ENCODE results near the gene ZMPSTE24. TPM values are rescaled to one million over a fixed set of nuclear protein-coding genes. Genes with fewer than 3 reads are reported as not detected.

The ZMPSTE24 gene
- total and polyA plus RNA-seq, 2 of the 4 experiments (the other 2 are of a cell fraction) = 21.0 to 28.9 TPM

- Histone ChIP-seq H3K18ac (ENCODE audit: low read depth, low read length) (no peak overlapping the region), H2AFZ (replicated peaks; ENCODE audit: low read length, poor library complexity) (no peak overlapping the region), H3K36me3 (ENCODE audit: control insufficient read depth, insufficient read depth, low read length) (no peaks in the 10 kb centered on the region), H2BK20ac (ENCODE audit: low read depth, low read length) (no peak overlapping the region), H4K5ac (ENCODE audit: low read depth, low read length) (no peak overlapping the region), H4K8ac (ENCODE audit: low read depth in 2 of 2, low read length in 2 of 2) (no peak overlapping the region), H3K4ac (ENCODE audit: low read depth, low read length) (no peak overlapping the region), H3K9me3 (ENCODE audit: control insufficient read depth, insufficient read depth, low read length) (no peaks in the 10 kb centered on the region), H2BK15ac (ENCODE audit: low read depth, low read length) (no peak overlapping the region), H3K9ac (ENCODE audit: low read depth, low read length) (no peak overlapping the region), H2BK5ac (ENCODE audit: low read depth, low read length, poor library complexity, severe bottlenecking) (no peak overlapping the region), H2AK5ac (ENCODE audit: low read depth, low read length) (no peak overlapping the region), H3K4me2 (ENCODE audit: low read depth, low read length) (no peak overlapping the region), H4K20me1 (ENCODE audit: insufficient read depth, low read length) (no peaks in the 10 kb centered on the region), H3K4me1 (ENCODE audit: control insufficient read depth, insufficient read depth, low read length) (no peaks in the 10 kb centered on the region), H4K91ac (ENCODE audit: insufficient read depth, low read depth, low read length) (no peak overlapping the region), H3K79me1 (ENCODE audit: low read depth in 1 of 2, low read length in 2 of 2) (no peaks in the 10 kb centered on the region), H3K23ac (ENCODE audit: low read depth, low read length) (no peak overlapping the region), H3K4me3 (ENCODE audit: insufficient read depth, low read depth, low read length) (no peak overlapping the region), H2BK120ac (ENCODE audit: low read depth, low read length) (no peak overlapping the region), H2AK9ac (replicated peaks; ENCODE audit: low read depth, low read length, poor library complexity) (no peak overlapping the region), H3K56ac (ENCODE audit: extremely low read depth, insufficient read depth, low read length) (no peak overlapping the region), H3K27ac (ENCODE audit: insufficient read depth, low read length) (no peak overlapping the region), H3K9me1 (ENCODE audit: insufficient read depth, low read length) (no peaks in the 10 kb centered on the region), H3K27me3 (ENCODE audit: control insufficient read depth, insufficient read depth, low read length) (no peaks in the 10 kb centered on the region; the same call in 1 of the 2 replicates), H3K14ac (replicated peaks; ENCODE audit: low read depth, low read length) (no peak overlapping the region)
- ChIA-PET POLR2A (ENCODE audit: unreplicated experiment) (interaction anchor here (0.7 kb wide), 1 partner anchor 14 kb away, joined by 3 read pairs; no protein-coding TSS in a partner anchor), CTCF (no interaction called here)
- intact Hi-C loops (cut with micrococcal nuclease) (no loop called here), dilution Hi-C loops (cut with HindIII; ENCODE audit: low sequenced_read_pairs, unreplicated experiment) (no loop called here), in situ Hi-C loops (cut with MboI; ENCODE audit: low sequenced_read_pairs) (no loop called here)
- DNase-seq (no peak), ATAC-seq (ENCODE audit: low read depth) (no peak)
- TF ChIP-seq RFX5 (IDR thresholded peaks at IDR 0.05; ENCODE audit: low read depth, low read length) (no peak), RCOR1 (IDR thresholded peaks at IDR 0.05; ENCODE audit: insufficient replicate concordance, low read length) (no peak), NFE2L2 (IDR thresholded peaks at IDR 0.05; ENCODE audit: low read depth, low read length) (no peak), FOS (IDR thresholded peaks at IDR 0.05; ENCODE audit: low read depth, low read length) (no peak), USF2 (IDR thresholded peaks at IDR 0.05; ENCODE audit: low read depth, low read length) (no peak), CHD1 (IDR thresholded peaks at IDR 0.05; ENCODE audit: low read depth, low read length) (no peak), CEBPB (IDR thresholded peaks at IDR 0.05; ENCODE audit: low read depth, low read length) (no peak), MAZ (IDR thresholded peaks at IDR 0.05; ENCODE audit: borderline replicate concordance, low read depth, low read length) (no peak), SMC3 (IDR thresholded peaks at IDR 0.05; ENCODE audit: low read depth, low read length) (no peak), POLR2A (IDR thresholded peaks at IDR 0.05; ENCODE audit: low read depth, low read length) (no peak), CTCF (conservative IDR thresholded peaks at IDR 0.05; ENCODE audit: low read depth, low read length) (no peak), BHLHE40 (IDR thresholded peaks at IDR 0.05; ENCODE audit: low read depth, low read length) (no peak), RAD21 (IDR thresholded peaks at IDR 0.05; ENCODE audit: low read length) (no peak), ELK1 (IDR thresholded peaks at IDR 0.05; ENCODE audit: borderline replicate concordance, low read depth, low read length) (no peak), MXI1 (IDR thresholded peaks at IDR 0.05; ENCODE audit: borderline replicate concordance, low read depth, low read length) (no peak), MAFK (IDR thresholded peaks at IDR 0.05; ENCODE audit: low read depth, low read length) (no peak)
- no TSS peak for BruUV-seq (replicated peaks)
- WGBS, 2 experiments (ENCODE audit: extremely low coverage in 2 of 2, insufficient read length in 1 of 2) = 89% methylated on average over 3 of the region's 9 CpGs; no CpG with 5 or more reads in 1 of the 2 experiments
Measured at GRCh38 chr1:40300651-40301050, 42.6 kb downstream of the ZMPSTE24 start.
